ENCODE measurements around the gene NR1D1. TPM values are rescaled to one million over a fixed set of nuclear protein-coding genes. Genes with fewer than 3 reads are reported as not detected.
A peak's percentile ranks its signal among the peaks of the same experiment; 100 is the strongest.

The NR1D1 gene
- total and polyA plus RNA-seq, 2 of the 13 experiments (the other 11 are each of a cell fraction or from before 2014, with no cell fraction given) = 2.1 to 2.7 TPM

DNA sequence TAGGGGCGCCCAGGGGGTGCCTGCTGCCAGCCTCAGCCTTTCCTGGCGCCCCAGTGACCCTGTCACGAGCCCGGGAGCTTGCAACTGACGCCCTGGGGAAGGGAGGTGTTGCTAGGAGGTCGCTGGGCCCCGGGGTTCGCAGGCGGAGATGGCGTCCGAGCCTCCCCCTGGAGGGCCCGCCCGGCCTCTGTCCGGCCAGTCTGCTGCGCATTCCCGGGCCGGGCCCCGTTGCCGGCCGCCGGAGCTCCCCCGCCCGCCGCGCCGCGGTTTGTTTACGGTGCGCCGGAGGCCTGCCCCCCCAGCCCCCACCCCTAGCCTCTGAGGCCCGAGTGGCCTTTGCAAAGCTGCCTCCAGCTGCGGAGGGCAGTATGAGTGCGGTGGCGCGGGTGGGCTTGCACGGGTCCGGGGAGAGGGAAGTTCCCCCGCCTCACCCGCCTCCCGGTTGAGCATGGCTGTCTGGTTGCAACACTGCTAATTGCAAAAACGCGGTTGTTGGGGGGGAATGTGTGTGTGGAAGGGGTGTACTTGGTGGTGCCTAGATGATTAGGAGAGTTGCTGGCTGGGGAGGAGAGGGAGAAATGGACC is 37.1 kb downstream of the NR1D1 start (continued):
- TF ChIP-seq, protein P1, sequence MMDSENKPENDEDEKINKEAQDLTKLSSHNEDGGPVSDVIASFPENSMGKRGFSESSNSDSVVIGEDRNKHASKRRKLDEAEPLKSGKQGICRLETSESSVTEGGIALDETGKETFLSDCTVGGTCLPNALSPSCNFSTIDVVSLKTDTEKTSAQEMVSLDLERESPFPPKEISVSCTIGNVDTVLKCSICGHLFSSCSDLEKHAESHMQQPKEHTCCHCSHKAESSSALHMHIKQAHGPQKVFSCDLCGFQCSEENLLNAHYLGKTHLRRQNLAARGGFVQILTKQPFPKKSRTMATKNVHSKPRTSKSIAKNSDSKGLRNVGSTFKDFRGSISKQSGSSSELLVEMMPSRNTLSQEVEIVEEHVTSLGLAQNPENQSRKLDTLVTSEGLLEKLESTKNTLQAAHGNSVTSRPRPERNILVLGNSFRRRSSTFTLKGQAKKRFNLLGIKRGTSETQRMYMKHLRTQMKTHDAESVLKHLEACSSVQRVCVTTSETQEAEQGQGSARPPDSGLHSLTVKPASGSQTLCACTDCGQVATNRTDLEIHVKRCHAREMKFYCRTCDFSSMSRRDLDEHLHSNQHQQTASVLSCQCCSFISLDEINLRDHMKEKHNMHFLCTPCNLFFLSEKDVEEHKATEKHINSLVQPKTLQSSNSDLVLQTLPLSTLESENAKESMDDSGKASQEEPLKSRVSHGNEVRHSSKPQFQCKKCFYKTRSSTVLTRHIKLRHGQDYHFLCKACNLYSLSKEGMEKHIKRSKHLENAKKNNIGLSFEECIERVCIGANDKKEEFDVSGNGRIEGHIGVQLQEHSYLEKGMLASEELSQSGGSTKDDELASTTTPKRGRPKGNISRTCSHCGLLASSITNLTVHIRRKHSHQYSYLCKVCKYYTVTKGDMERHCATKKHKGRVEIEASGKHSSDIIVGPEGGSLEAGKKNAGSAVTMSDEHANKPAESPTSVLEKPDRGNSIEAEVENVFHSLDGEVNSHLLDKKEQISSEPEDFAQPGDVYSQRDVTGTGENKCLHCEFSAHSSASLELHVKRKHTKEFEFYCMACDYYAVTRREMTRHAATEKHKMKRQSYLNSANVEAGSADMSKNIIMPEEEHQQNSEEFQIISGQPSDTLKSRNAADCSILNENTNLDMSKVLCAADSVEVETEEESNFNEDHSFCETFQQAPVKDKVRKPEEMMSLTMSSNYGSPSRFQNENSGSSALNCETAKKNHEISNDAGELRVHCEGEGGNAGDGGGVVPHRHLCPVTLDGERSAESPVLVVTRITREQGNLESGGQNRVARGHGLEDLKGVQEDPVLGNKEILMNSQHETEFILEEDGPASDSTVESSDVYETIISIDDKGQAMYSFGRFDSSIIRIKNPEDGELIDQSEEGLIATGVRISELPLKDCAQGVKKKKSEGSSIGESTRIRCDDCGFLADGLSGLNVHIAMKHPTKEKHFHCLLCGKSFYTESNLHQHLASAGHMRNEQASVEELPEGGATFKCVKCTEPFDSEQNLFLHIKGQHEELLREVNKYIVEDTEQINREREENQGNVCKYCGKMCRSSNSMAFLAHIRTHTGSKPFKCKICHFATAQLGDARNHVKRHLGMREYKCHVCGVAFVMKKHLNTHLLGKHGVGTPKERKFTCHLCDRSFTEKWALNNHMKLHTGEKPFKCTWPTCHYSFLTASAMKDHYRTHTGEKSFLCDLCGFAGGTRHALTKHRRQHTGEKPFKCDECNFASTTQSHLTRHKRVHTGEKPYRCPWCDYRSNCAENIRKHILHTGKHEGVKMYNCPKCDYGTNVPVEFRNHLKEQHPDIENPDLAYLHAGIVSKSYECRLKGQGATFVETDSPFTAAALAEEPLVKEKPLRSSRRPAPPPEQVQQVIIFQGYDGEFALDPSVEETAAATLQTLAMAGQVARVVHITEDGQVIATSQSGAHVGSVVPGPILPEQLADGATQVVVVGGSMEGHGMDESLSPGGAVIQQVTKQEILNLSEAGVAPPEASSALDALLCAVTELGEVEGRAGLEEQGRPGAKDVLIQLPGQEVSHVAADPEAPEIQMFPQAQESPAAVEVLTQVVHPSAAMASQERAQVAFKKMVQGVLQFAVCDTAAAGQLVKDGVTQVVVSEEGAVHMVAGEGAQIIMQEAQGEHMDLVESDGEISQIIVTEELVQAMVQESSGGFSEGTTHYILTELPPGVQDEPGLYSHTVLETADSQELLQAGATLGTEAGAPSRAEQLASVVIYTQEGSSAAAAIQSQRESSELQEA (CRISPR knock-in tag; IDR thresholded peaks at IDR 0.05; ENCODE audit: not compliant biosample characterization) = peak; percentile 40
- TF ChIP-seq, protein P2, sequence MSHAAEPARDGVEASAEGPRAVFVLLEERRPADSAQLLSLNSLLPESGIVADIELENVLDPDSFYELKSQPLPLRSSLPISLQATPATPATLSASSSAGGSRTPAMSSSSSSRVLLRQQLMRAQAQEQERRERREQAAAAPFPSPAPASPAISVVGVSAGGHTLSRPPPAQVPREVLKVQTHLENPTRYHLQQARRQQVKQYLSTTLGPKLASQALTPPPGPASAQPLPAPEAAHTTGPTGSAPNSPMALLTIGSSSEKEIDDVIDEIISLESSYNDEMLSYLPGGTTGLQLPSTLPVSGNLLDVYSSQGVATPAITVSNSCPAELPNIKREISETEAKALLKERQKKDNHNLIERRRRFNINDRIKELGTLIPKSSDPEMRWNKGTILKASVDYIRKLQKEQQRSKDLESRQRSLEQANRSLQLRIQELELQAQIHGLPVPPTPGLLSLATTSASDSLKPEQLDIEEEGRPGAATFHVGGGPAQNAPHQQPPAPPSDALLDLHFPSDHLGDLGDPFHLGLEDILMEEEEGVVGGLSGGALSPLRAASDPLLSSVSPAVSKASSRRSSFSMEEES (CRISPR knock-in tag; IDR thresholded peaks at IDR 0.05) = 0 out of 2 replicates have a peak, but pooled peaks have one; percentile 26
- TF ChIP-seq, protein P3, sequence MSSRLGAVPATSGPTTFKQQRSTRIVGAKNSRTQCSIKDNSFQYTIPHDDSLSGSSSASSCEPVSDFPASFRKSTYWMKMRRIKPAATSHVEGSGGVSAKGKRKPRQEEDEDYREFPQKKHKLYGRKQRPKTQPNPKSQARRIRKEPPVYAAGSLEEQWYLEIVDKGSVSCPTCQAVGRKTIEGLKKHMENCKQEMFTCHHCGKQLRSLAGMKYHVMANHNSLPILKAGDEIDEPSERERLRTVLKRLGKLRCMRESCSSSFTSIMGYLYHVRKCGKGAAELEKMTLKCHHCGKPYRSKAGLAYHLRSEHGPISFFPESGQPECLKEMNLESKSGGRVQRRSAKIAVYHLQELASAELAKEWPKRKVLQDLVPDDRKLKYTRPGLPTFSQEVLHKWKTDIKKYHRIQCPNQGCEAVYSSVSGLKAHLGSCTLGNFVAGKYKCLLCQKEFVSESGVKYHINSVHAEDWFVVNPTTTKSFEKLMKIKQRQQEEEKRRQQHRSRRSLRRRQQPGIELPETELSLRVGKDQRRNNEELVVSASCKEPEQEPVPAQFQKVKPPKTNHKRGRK (CRISPR knock-in tag; IDR thresholded peaks at IDR 0.05) = no peak
- TF ChIP-seq BHLHE40 (IDR thresholded peaks at IDR 0.05; ENCODE audit: low read length) = no peak; the same call in 1 of the 2 replicates
- TF ChIP-seq, protein P4, sequence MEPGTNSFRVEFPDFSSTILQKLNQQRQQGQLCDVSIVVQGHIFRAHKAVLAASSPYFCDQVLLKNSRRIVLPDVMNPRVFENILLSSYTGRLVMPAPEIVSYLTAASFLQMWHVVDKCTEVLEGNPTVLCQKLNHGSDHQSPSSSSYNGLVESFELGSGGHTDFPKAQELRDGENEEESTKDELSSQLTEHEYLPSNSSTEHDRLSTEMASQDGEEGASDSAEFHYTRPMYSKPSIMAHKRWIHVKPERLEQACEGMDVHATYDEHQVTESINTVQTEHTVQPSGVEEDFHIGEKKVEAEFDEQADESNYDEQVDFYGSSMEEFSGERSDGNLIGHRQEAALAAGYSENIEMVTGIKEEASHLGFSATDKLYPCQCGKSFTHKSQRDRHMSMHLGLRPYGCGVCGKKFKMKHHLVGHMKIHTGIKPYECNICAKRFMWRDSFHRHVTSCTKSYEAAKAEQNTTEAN (CRISPR knock-in tag; conservative IDR thresholded peaks at IDR 0.05) = peak; percentile 14; the same call in 1 of the 2 replicates
- peak; percentile 48 for TF ChIP-seq ASH2L (IDR thresholded peaks at IDR 0.05; ENCODE audit: insufficient read length, low read depth, low read length)
- 0 out of 2 replicates have a peak, but pooled peaks have one; percentile 21 for TF ChIP-seq ZNF816 (CRISPR knock-in tag; IDR thresholded peaks at IDR 0.05; ENCODE audit: borderline replicate concordance)
- no peak for TF ChIP-seq NFE2L1 (CRISPR knock-in tag; IDR thresholded peaks at IDR 0.05; ENCODE audit: borderline replicate concordance)
- peak; percentile 67 for TF ChIP-seq ZBTB7B (CRISPR knock-in tag; IDR thresholded peaks at IDR 0.05)
- TF ChIP-seq SOX5 (CRISPR knock-in tag; IDR thresholded peaks at IDR 0.05; ENCODE audit: borderline replicate concordance) = no peak
- peak; percentile 3 for TF ChIP-seq TBL1XR1 (IDR thresholded peaks at IDR 0.05; ENCODE audit: borderline replicate concordance, low read length, partially characterized antibody)
- TF ChIP-seq HMG20B (CRISPR knock-in tag; conservative IDR thresholded peaks at IDR 0.05) = 0 out of 2 replicates have a peak, but pooled peaks have one; percentile 16
- peak; percentile 91; the same call in 1 of the 2 replicates for TF ChIP-seq ZNF335 (CRISPR knock-in tag; IDR thresholded peaks at IDR 0.05)
